CD4-positive, alpha-beta T cell (primary cell): Measurements from ENCODE around the gene KARS1. TPM values are rescaled to one million over a fixed set of nuclear protein-coding genes. Genes with fewer than 3 reads are reported as not detected.

ENCODE experiments used
- ATAC-seq: fragments of 200-7000 bp; cut with Tn5 transposase; one replicate; pipeline ENCODE4 v1.10.0; 2022; ENCODE audit warnings: mild to moderate bottlenecking; ENCODE audit not compliant: poor library complexity
- CTCF ChIA-PET: fragments of 350-600 bp; sonication (Branson Sonifier 250); formaldehyde crosslinking; loops from one replicate; lab custom pipeline; 2021; ENCODE audit warnings: antibody characterized with exemption, inconsistent platforms; lab: Charles Lee
- POLR2A ChIA-PET: fragments of 350-600 bp; sonication (Branson Sonifier 250); formaldehyde crosslinking; loops from one replicate; lab custom pipeline; 2021; ENCODE audit warnings: antibody characterized with exemption, inconsistent platforms; lab: Charles Lee
- DNase-seq, 14 experiments: peaks; one replicate each; pipeline ENCODE4 v3.0.0-alpha.2; 2013 to 2020; ENCODE audit warnings: mixed read lengths in 2 of 14
- H3K27ac ChIP-seq, 2 donors: one replicate each; pipeline versions ENCODE4 v1.5.1 to v1.7.0; 2013; ENCODE audit warnings: low read length in 2 of 2, low read depth in 1 of 2, mild to moderate bottlenecking in 1 of 2
- H3K27me3 ChIP-seq, 2 experiments: 1 replicate in 1 of 2; 2 replicates in 1 of 2; pipeline versions ENCODE4 v1.6.1 to v1.7.0; 2013; ENCODE audit warnings: low read length in 2 of 2, control low read depth in 1 of 2, mild to moderate bottlenecking in 1 of 2, moderate library complexity in 1 of 2; ENCODE audit not compliant: insufficient read depth in 2 of 2, control insufficient read depth in 1 of 2
- H3K36me3 ChIP-seq: one replicate; pipeline ENCODE4 v1.6.1; 2013; ENCODE audit warnings: low read length, control low read depth; ENCODE audit not compliant: insufficient read depth
- H3K4me1 ChIP-seq: one replicate; pipeline ENCODE4 v1.6.1; 2013; ENCODE audit warnings: low read length, control low read depth; ENCODE audit not compliant: insufficient read depth
- H3K4me3 ChIP-seq: one replicate; pipeline ENCODE4 v1.5.1; 2013; ENCODE audit warnings: mild to moderate bottlenecking, low read length, moderate library complexity
- H3K9me3 ChIP-seq, 2 experiments: 1 replicate in 1 of 2; 2 replicates in 1 of 2; pipeline versions ENCODE4 v1.6.1 to v1.7.0; 2013; ENCODE audit warnings: low read length in 2 of 2, mild to moderate bottlenecking in 2 of 2, control low read depth in 1 of 2, moderate library complexity in 1 of 2; ENCODE audit not compliant: control insufficient read depth in 1 of 2, insufficient read depth in 1 of 2
- H3K27ac Mint-ChIP-seq: one replicate; pipeline ENCODE4 v1.8.0; 2020; ENCODE audit warnings: mixed read lengths
- H3K27me3 Mint-ChIP-seq: one replicate; pipeline ENCODE4 v1.8.0; 2021; ENCODE audit warnings: mixed read lengths
- H3K36me3 Mint-ChIP-seq: one replicate; pipeline ENCODE4 v1.8.0; 2021; ENCODE audit warnings: low read depth, mixed read lengths
- H3K4me1 Mint-ChIP-seq: one replicate; pipeline ENCODE4 v1.8.0; 2021; ENCODE audit warnings: low read depth, mixed read lengths
- H3K4me3 Mint-ChIP-seq: one replicate; pipeline ENCODE4 v1.8.0; 2020; ENCODE audit warnings: mild to moderate bottlenecking, mixed read lengths
- H3K9me3 Mint-ChIP-seq: one replicate; pipeline ENCODE4 v1.8.0; 2020; ENCODE audit warnings: mixed read lengths
- intact Hi-C, 2 experiments: fragments of 100-400 bp; cut with DNase I in 1 of 2; cut with micrococcal nuclease in 1 of 2; formaldehyde crosslinking; loops; one replicate each; pipeline versions ENCODE4 v1.15.1 to v1.9.0; 2023 to 2025; cut with DNase I, micrococcal nuclease
- total RNA-seq, 174 experiments: library from RNA in 2 of 174; stranded (reverse) in 2 of 174; gene quantifications; one replicate each; pipeline ENCODE4 v1.2.3 and lab custom pipeline; 2021 to 2026
- TF ChIP-seq, protein P1 (sequence below): fragments of 200-600 bp; IDR thresholded peaks from one replicate; pipeline ENCODE4 v1.8.0; 2022; ENCODE audit warnings: antibody characterized with exemption, mild to moderate bottlenecking

Gene KARS1
- total RNA-seq, 2 experiments from 2014 or later: 151 to 153 TPM

DNA sequence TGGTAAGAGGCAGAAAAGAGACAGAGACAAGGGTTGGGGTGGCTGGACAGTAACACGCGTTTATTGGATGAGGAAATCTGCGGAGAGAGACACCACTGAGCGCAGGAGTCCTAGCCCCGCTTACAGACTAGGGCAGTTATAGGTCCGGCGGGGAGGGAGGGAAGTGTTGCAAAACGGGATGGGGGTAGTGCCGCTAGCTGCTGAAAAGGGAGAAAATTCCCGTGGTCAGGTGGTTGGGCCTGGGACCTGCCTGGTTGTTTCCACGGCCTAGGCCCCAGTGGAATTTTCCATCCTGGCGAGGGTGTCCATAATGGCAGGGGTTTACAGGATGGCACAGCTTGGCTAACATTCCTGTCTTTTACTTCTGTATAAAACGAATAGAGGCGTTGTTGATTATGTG, 34.8 kb upstream of the KARS1 start:
- Mint-ChIP-seq H3K4me3 (no peak overlapping the region), H3K9me3 (no peaks in the 10 kb centered on the region), H3K27ac (no peak overlapping the region), H3K4me1 (no peaks in the 10 kb centered on the region), H3K27me3 (no peaks in the 10 kb centered on the region), H3K36me3 (no peaks in the 10 kb centered on the region)
- no peaks in the 10 kb centered on the region for H3K4me1 ChIP-seq
- DNase-seq (no peak), ATAC-seq (no peak)
- TF ChIP-seq, protein P1, sequence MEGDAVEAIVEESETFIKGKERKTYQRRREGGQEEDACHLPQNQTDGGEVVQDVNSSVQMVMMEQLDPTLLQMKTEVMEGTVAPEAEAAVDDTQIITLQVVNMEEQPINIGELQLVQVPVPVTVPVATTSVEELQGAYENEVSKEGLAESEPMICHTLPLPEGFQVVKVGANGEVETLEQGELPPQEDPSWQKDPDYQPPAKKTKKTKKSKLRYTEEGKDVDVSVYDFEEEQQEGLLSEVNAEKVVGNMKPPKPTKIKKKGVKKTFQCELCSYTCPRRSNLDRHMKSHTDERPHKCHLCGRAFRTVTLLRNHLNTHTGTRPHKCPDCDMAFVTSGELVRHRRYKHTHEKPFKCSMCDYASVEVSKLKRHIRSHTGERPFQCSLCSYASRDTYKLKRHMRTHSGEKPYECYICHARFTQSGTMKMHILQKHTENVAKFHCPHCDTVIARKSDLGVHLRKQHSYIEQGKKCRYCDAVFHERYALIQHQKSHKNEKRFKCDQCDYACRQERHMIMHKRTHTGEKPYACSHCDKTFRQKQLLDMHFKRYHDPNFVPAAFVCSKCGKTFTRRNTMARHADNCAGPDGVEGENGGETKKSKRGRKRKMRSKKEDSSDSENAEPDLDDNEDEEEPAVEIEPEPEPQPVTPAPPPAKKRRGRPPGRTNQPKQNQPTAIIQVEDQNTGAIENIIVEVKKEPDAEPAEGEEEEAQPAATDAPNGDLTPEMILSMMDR: no peak
- POLR2A ChIA-PET: no interaction called here
- no peak overlapping the region for H3K4me3 ChIP-seq
- no peaks in the 10 kb centered on the region for H3K9me3 ChIP-seq
- CTCF ChIA-PET: no interaction called here
- intact Hi-C loops: no loop called here
- no peak overlapping the region for H3K27ac ChIP-seq
- no peaks in the 10 kb centered on the region for H3K36me3 ChIP-seq
- H3K27me3 ChIP-seq: no peaks in the 10 kb centered on the region

DNA sequence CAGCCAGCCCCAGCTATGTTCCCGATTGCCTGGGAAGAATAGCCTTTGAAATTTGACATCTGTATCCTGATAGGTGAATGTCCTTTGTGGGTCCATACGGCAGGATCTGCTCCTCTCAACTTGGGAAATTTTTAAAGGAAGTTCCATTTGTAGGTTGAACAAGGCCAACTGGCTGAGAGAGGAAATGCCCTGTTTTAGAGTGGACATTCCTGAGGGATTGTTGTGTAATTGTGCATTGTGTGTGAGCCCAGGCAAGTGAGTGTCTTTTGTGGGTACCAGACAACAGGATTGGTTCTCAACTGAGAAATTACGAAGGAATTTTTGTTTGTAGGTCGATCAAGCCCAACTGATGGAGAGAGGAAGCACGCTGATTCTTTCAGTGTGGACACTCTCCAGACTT, 31.9 kb upstream of the KARS1 start:
- H3K4me3 Mint-ChIP-seq: no peak overlapping the region
- no peaks in the 10 kb centered on the region for H3K4me1 Mint-ChIP-seq
- no peaks in the 10 kb centered on the region for H3K9me3 Mint-ChIP-seq
- TF ChIP-seq, protein P1: no peak
- intact Hi-C loops: no loop called here
- POLR2A ChIA-PET: no interaction called here
- no peak overlapping the region for H3K27ac Mint-ChIP-seq
- H3K9me3 ChIP-seq: no peaks in the 10 kb centered on the region
- no peaks in the 10 kb centered on the region for H3K36me3 ChIP-seq
- H3K27me3 Mint-ChIP-seq: no peaks in the 10 kb centered on the region
- H3K36me3 Mint-ChIP-seq: no peaks in the 10 kb centered on the region
- ATAC-seq (no peak), DNase-seq (no peak)
- no peaks in the 10 kb centered on the region for H3K4me1 ChIP-seq
- no peaks in the 10 kb centered on the region for H3K27me3 ChIP-seq
- CTCF ChIA-PET: no interaction called here
- no peak overlapping the region for H3K4me3 ChIP-seq
- H3K27ac ChIP-seq: no peak overlapping the region

DNA sequence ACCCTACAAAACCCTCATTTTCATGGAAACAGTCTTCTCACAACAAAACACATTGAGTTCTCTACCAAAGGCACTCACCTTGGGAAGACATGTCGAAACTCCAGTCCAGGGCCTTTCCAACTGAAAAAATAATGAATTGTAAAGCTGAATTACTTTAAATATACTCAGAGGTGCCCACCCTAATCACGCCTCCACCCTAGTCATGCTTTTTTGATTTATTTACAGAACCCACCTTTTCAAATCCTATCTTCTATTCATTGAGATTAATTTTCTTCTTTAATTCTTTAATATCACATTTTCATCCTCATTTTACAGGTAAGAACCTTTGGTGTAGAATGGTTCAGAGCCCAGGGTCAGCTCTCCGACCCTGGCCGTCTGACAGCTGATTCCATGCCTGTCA, 29.4 kb upstream of the KARS1 start, which contains the start of gene CPHXL2:
Gene CPHXL2 (minus strand): TSS at position 101 of the 400 bp plus-strand sequence. CDS start 10 bp downstream, at position 91.
- Mint-ChIP-seq H3K27me3 (no peaks in the 10 kb centered on the region), H3K9me3 (no peaks in the 10 kb centered on the region), H3K4me1 (no peaks in the 10 kb centered on the region), H3K4me3 (no peak within 1 kb of the TSS), H3K36me3 (no peaks in the 10 kb centered on the region), H3K27ac (no peak within 1 kb of the TSS)
- Histone ChIP-seq H3K27ac (no peak within 1 kb of the TSS), H3K27me3 (no peaks in the 10 kb centered on the region), H3K36me3 (no peaks in the 10 kb centered on the region), H3K4me3 (no peak within 1 kb of the TSS), H3K9me3 (no peaks in the 10 kb centered on the region), H3K4me1 (no peaks in the 10 kb centered on the region)
- DNase-seq: no peak
- TF ChIP-seq, protein P1: no peak
- POLR2A ChIA-PET: no interaction called here
- CTCF ChIA-PET: no interaction called here
- intact Hi-C loops: no loop called here
- no peak for ATAC-seq
